GM12878 (cell line): ENCODE results near the gene DPP9. TPM values are rescaled to one million over a fixed set of nuclear protein-coding genes. Genes with fewer than 3 reads are reported as not detected.

Experiments used
- ATAC-seq: fragments of 200-7000 bp; cut with Tn5 transposase; 3 replicates; pipeline ENCODE4 v1.9.1; 2020; ENCODE audit warnings: mild to moderate bottlenecking, moderate library complexity
- BruUV-seq: library from RNA; stranded (reverse); fragments of 400-500 nt; replicated peaks from 2 replicates; lab custom pipeline; 2021; lab: Mats Ljungman, UMichigan
- CTCF ChIA-PET: fragments of 300-600 bp; sonication (Branson Sonifier 250); formaldehyde crosslinking; extraction: SDS; loops from one replicate; lab custom pipeline; 2021; ENCODE audit warnings: inconsistent platforms; lab: Yijun Ruan, JAX
- POLR2A ChIA-PET: fragments of 350-600 bp; formaldehyde crosslinking; extraction: SDS; loops from one replicate; lab custom pipeline; 2021; ENCODE audit warnings: inconsistent platforms; lab: Charles Lee
- RAD21 ChIA-PET: fragments of 300-600 bp; sonication (Branson Sonifier 250); formaldehyde crosslinking; loops from one replicate; lab custom pipeline; 2023; ENCODE audit warnings: antibody characterized with exemption; ENCODE audit not compliant: unreplicated experiment; lab: Charles Lee
- SMC1A ChIA-PET: fragments of 300-600 bp; sonication (Branson Sonifier 250); formaldehyde crosslinking; loops from one replicate; lab custom pipeline; 2023; ENCODE audit not compliant: unreplicated experiment, uncharacterized antibody; lab: Charles Lee
- DNase-seq: peaks from one replicate; pipeline ENCODE4 v3.0.0-alpha.2; 2011; ENCODE audit warnings: low read depth, low spot score
- FAIRE-seq: peaks from 3 replicates; lab custom pipeline; 2011; peaks lifted over from hg19 to GRCh38; lab: Jason Lieb, UNC
- H2AFZ ChIP-seq: 2 replicates; pipeline ENCODE4 v1.6.0; 2011; ENCODE audit warnings: low read depth, low read length, control low read depth; ENCODE audit not compliant: control insufficient read depth
- H3K27ac ChIP-seq: 2 replicates; pipeline ENCODE4 v1.5.1; 2011; ENCODE audit warnings: control low read depth; ENCODE audit not compliant: control insufficient read depth, insufficient read depth
- H3K27me3 ChIP-seq, 2 experiments: replicated peaks in 1 of 2; 2 replicates each; pipeline versions ENCODE4 v1.6.0 to v1.6.1; 2011; ENCODE audit warnings: low read length in 1 of 2; ENCODE audit not compliant: control insufficient read depth in 2 of 2, insufficient read depth in 2 of 2
- H3K36me3 ChIP-seq, 2 experiments: 2 replicates each; pipeline ENCODE4 v1.5.1; 2011; ENCODE audit warnings: low read length in 1 of 2; ENCODE audit not compliant: control insufficient read depth in 2 of 2, insufficient read depth in 2 of 2
- H3K4me1 ChIP-seq: 2 replicates; pipeline ENCODE4 v1.6.1; 2011; ENCODE audit warnings: mild to moderate bottlenecking, low read length, moderate library complexity, mixed read lengths; ENCODE audit not compliant: control insufficient read depth, insufficient read depth
- H3K4me2 ChIP-seq: 2 replicates; pipeline ENCODE4 v1.6.0; 2011; ENCODE audit warnings: control low read depth; ENCODE audit not compliant: control insufficient read depth, insufficient read depth
- H3K4me3 ChIP-seq: fragments of 200-600 bp; sonication (generic); 2 replicates; pipeline ENCODE4 v1.5.1; 2016
- H3K79me2 ChIP-seq: 2 replicates; pipeline ENCODE4 v1.6.0; 2011; ENCODE audit warnings: low read length; ENCODE audit not compliant: control insufficient read depth, insufficient read depth
- H3K9ac ChIP-seq: 2 replicates; pipeline ENCODE4 v1.8.0; 2011; ENCODE audit warnings: low read length, control low read depth, mixed read lengths; ENCODE audit not compliant: control insufficient read depth, insufficient read depth
- H3K9me3 ChIP-seq: replicated peaks from 3 replicates; pipeline ENCODE4 v1.5.1; 2011; ENCODE audit warnings: mild to moderate bottlenecking, low read length; ENCODE audit not compliant: control insufficient read depth, insufficient read depth
- H4K20me1 ChIP-seq: 2 replicates; pipeline ENCODE4 v1.6.0; 2011; ENCODE audit not compliant: control insufficient read depth, insufficient read depth
- ATF2 ChIP-seq: IDR thresholded peaks from 2 replicates; pipeline ENCODE4 v1.6.1; 2012; ENCODE audit warnings: low read length, inconsistent platforms
- BMI1 ChIP-seq: fragments of 450-650 bp; IDR thresholded peaks from 2 replicates; pipeline ENCODE4 v1.6.1; 2016; ENCODE audit warnings: mild to moderate bottlenecking, moderate library complexity, borderline replicate concordance
- CEBPB ChIP-seq, 2 experiments: fragments of 150-350 bp in 1 of 2; IDR thresholded peaks; 2 replicates each; pipeline ENCODE4 v1.6.1; 2012 to 2014; ENCODE audit warnings: low read depth in 2 of 2, low read length in 2 of 2, borderline replicate concordance in 1 of 2, inconsistent platforms in 1 of 2
- CHD1 ChIP-seq: IDR thresholded peaks from 2 replicates; pipeline ENCODE4 v1.6.1; 2012; ENCODE audit warnings: low read depth, low read length, improper control_type of control experiment
- DPF2 ChIP-seq: fragments of 450-650 bp; IDR thresholded peaks from 2 replicates; pipeline ENCODE4 v1.6.1; 2017; ENCODE audit warnings: mild to moderate bottlenecking
- HDGF ChIP-seq: fragments of 450-650 bp; IDR thresholded peaks from 2 replicates; pipeline ENCODE4 v1.6.1; 2016; ENCODE audit warnings: antibody characterized with exemption
- IKZF1 ChIP-seq: fragments of 450-650 bp; conservative IDR thresholded peaks from 2 replicates; pipeline ENCODE4 v1.6.1; 2017; ENCODE audit warnings: antibody characterized with exemption, mild to moderate bottlenecking
- IKZF2 ChIP-seq, 2 experiments: fragments of 450-650 bp; IDR thresholded peaks; 2 replicates each; pipeline ENCODE4 v1.6.1; 2017; ENCODE audit warnings: mild to moderate bottlenecking in 2 of 2, moderate library complexity in 2 of 2
- IRF4 ChIP-seq: IDR thresholded peaks from 2 replicates; pipeline ENCODE4 v1.6.1; 2011; ENCODE audit warnings: low read depth, low read length
- MEF2A ChIP-seq: IDR thresholded peaks from 2 replicates; pipeline ENCODE4 v1.6.1; 2011; ENCODE audit warnings: low read depth, mild to moderate bottlenecking, low read length, moderate library complexity; ENCODE audit not compliant: insufficient read depth
- NR2C1 ChIP-seq: fragments of 450-650 bp; IDR thresholded peaks from 2 replicates; pipeline ENCODE4 v1.6.1; 2017; ENCODE audit warnings: antibody characterized with exemption, mild to moderate bottlenecking, moderate library complexity
- NR2F1 ChIP-seq: fragments of 450-650 bp; conservative IDR thresholded peaks from 2 replicates; pipeline ENCODE4 v1.6.1; 2017; ENCODE audit warnings: mild to moderate bottlenecking
- POLR2AphosphoS2 ChIP-seq: IDR thresholded peaks from 2 replicates; pipeline ENCODE4 v1.6.1; 2011; ENCODE audit warnings: low read depth, mild to moderate bottlenecking, low read length, improper control_type of control experiment, moderate library complexity
- RBBP5 ChIP-seq: fragments of 200-600 bp; sonication (generic); conservative IDR thresholded peaks from 2 replicates; pipeline ENCODE4 v1.6.1; 2016
- RUNX3 ChIP-seq: IDR thresholded peaks from 2 replicates; pipeline ENCODE4 v1.6.1; 2012; ENCODE audit warnings: low read length, inconsistent platforms
- SREBF2 ChIP-seq: IDR thresholded peaks from 2 replicates; pipeline ENCODE4 v1.6.1; 2012; ENCODE audit warnings: mild to moderate bottlenecking, low read length
- SRF ChIP-seq, 2 experiments: IDR thresholded peaks; 2 replicates each; pipeline ENCODE4 v1.6.1; 2011; ENCODE audit warnings: low read depth in 2 of 2, low read length in 2 of 2, mild to moderate bottlenecking in 1 of 2, moderate library complexity in 1 of 2
- WRNIP1 ChIP-seq: IDR thresholded peaks from 2 replicates; pipeline ENCODE4 v1.6.1; 2011; ENCODE audit warnings: low read depth, low read length, improper control_type of control experiment, borderline replicate concordance
- WGBS: methylation state at CpG from one replicate; pipeline ENCODE4 v1.1.6; 2016; ENCODE audit warnings: low lambda C conversion rate; ENCODE audit not compliant: insufficient replicate concordance, insufficient coverage; ENCODE audit errors: missing lambda C conversion rate; 5-methylcytosine and 5-hydroxymethylcytosine counted together
- in situ Hi-C: fragments of 300-500 bp; cut with MboI; formaldehyde crosslinking; loops from 9 replicates; pipeline ENCODE4 v1.14.3; 2018; ENCODE audit warnings: mixed read lengths
- intact Hi-C: fragments of 100-400 bp; cut with micrococcal nuclease; formaldehyde crosslinking; loops from one replicate; pipeline ENCODE4 v1.14.2; 2022; ENCODE audit not compliant: unreplicated experiment
- polyA plus RNA-seq, 11 experiments: library from polyadenylated mRNA; depleted of rRNA in 4 of 11; unstranded in 6 of 11; stranded (reverse) in 5 of 11; fragments of >200 nt; fragmentation: Nextera tagmentation in 4 of 11; fragmentation: Illumina TruSeq in 1 of 11; extraction: Ambion mirVana in 4 of 11; extraction: Trizol in 1 of 11; gene quantifications; 1 replicate in 1 of 11; 2 replicates in 10 of 11; pipeline versions ENCODE4 v1.2.1 to v1.2.3, GENCODE V29; 2011 to 2016; ENCODE audit warnings: inconsistent platforms in 2 of 11, missing spikeins in 2 of 11, low read depth in 1 of 11
- total RNA-seq, 4 experiments: library from RNA; depleted of rRNA in 3 of 4; stranded (reverse); fragments of >200 nt in 3 of 4; fragmentation: Illumina TruSeq in 1 of 4; extraction: Trizol in 1 of 4; gene quantifications; 2 replicates each; pipeline versions ENCODE4 v1.2.1 to v1.2.3, GENCODE V29; 2013 to 2021
- TF ChIP-seq, protein P1 (sequence below): fragments of 450-650 bp; IDR thresholded peaks from 2 replicates; pipeline ENCODE4 v1.6.1; 2018; ENCODE audit warnings: borderline replicate concordance, mild to moderate bottlenecking; ENCODE audit not compliant: partially characterized antibody

DPP9 gene
- total and polyA plus RNA-seq, 10 of the 15 experiments (the other 5 are each of a cell fraction or from before 2014, with no cell fraction given): 0.64 to 58.6 (median 27.6) TPM

- TF ChIP-seq ATF2 (no peak), IKZF1 (peak; percentile 55; the same call in 1 of the 2 replicates), DPF2 (peak; percentile 25; the same call in 1 of the 2 replicates), IRF4 (peak; percentile 50; the same call in 1 of the 2 replicates), NR2F1 (peak; percentile 76; the same call in 1 of the 2 replicates), MEF2A (no peak)
Measured at GRCh38 chr19:4720037-4720700, 3.5 kb downstream of the DPP9 start (continued).

GRCh38 chr19:4719499-4719866 lies 4.2 kb downstream of the DPP9 start:
- H2AFZ ChIP-seq: no peak overlapping the region
- H3K4me2 ChIP-seq: peak overlapping the region; percentile 60; the same call in 1 of the 2 replicates
- peaks cover 18% of the 10 kb centered on the region for H3K4me1 ChIP-seq
- no peak overlapping the region for H3K9ac ChIP-seq
- H3K79me2 ChIP-seq: peaks cover 41% of the 10 kb centered on the region
- peak overlapping the region; percentile 67 for H3K27ac ChIP-seq
- RAD21 ChIA-PET: no interaction called here
- in situ Hi-C loops (no loop called here), intact Hi-C loops (no loop called here)
- DNase-seq: no peak
- H3K9me3 ChIP-seq: no peaks in the 10 kb centered on the region
- no peak for ATAC-seq
- TF ChIP-seq RUNX3 (0 out of 2 replicates have a peak, but pooled peaks have one; percentile 5), HDGF (no peak), IKZF2 (IDR thresholded peaks at IDR 0.05) (peak in 1 of 2 experiments; percentile 32; a peak in 1 of 4 replicates), CHD1 (no peak), SRF (IDR thresholded peaks at IDR 0.05; ENCODE audit: low read depth in 2 of 2, low read length in 2 of 2) (no peak), RBBP5 (no peak), BMI1 (no peak), WRNIP1 (no peak), CEBPB (IDR thresholded peaks at IDR 0.05; ENCODE audit: borderline replicate concordance in 1 of 2, low read depth in 2 of 2, low read length in 2 of 2) (no peak), NR2C1 (no peak), SREBF2 (no peak), POLR2AphosphoS2 (no peak)
- TF ChIP-seq, protein P1, sequence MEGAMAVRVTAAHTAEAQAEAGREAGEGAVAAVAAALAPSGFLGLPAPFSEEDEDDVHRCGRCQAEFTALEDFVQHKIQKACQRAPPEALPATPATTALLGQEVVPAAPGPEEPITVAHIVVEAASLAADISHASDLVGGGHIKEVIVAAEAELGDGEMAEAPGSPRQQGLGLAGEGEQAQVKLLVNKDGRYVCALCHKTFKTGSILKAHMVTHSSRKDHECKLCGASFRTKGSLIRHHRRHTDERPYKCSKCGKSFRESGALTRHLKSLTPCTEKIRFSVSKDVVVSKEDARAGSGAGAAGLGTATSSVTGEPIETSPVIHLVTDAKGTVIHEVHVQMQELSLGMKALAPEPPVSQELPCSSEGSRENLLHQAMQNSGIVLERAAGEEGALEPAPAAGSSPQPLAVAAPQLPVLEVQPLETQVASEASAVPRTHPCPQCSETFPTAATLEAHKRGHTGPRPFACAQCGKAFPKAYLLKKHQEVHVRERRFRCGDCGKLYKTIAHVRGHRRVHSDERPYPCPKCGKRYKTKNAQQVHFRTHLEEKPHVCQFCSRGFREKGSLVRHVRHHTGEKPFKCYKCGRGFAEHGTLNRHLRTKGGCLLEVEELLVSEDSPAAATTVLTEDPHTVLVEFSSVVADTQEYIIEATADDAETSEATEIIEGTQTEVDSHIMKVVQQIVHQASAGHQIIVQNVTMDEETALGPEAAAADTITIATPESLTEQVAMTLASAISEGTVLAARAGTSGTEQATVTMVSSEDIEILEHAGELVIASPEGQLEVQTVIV: no peak
- TF ChIP-seq, all 136 proteins: peak for 2
- ChIA-PET POLR2A (interaction anchor here (0.9 kb wide), 1 partner anchor 72 kb away, joined by 3 read pairs; the partner anchor contains the start of gene FEM1A), SMC1A (no interaction called here), CTCF (no interaction called here)
- WGBS: 20% methylated on average over 11 of the region's 11 CpGs
- peaks cover 25 to 32% of the 10 kb centered on the region in 2 experiments for H3K36me3 ChIP-seq
- H3K4me3 ChIP-seq: no peak overlapping the region
- no peaks in the 10 kb centered on the region for H3K27me3 ChIP-seq
- no peaks in the 10 kb centered on the region; the same call in 1 of the 2 replicates for H4K20me1 ChIP-seq
- BruUV-seq: no TSS peak
- no peak for FAIRE-seq
